ENCODE measurements around the gene BEND3. TPM values are rescaled to one million over a fixed set of nuclear protein-coding genes. Genes with fewer than 3 reads are reported as not detected.

The BEND3 gene
- total RNA-seq, 4 donors from 2014 or later: 2.6 to 8.3 (median 6.1) TPM

DNA sequence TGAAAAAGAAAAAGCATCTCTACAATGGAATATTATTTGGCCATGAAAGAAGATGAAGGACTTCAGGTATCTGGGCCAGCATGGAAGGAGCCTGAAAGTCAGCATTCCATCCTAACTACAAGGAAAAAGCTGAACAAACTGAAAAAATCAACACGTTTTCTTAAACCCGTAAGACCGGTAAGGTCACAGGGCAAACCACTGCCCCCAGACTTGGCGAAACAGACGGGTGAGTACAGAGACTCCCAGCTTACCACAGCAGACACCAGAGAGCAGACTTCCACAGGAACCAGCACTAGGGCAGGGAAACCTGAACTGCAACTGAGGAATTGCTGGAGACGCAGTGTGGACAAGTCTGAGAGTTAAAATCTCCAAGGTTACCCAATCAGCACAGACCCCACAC lies 31.4 kb downstream of the BEND3 start:
- no peak overlapping the region for H3K27ac ChIP-seq

DNA sequence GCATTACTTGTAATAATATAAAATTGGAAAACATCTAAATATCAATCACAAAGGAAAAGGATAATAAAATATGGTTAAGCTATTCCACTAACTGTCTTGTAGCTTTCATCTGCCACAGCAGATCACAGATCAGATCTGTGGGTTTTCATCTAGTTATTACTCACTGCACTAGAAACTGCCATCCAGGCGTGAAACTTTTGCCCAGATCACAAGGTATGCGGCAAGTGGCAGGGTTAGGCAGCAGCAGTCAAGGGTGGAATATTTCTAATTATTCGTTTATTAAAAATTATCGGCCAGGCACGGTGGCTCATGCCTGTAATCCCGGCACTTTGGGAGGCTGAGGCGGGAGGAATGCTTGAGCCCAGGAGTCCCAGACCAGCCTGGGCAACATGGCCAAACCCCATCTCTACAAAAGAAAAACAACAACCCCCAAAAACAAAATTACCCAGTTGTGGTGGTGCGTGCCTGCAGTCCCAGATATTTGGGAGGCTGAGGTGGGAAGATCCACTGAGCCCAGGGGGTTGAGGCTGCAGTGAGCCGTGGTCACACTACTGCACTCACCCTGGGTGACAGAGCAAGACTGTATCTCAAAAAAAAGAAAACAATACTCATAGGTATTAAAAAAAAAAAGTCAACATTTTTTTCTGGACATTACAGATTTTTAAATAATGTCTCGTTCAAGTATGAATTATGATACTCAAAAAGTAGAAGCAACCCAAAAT lies 32.1 kb downstream of the BEND3 start:
- H3K27me3 ChIP-seq: no peaks in the 10 kb centered on the region
- no peaks in the 10 kb centered on the region for H3K4me1 ChIP-seq
- TF ChIP-seq POLR2A (IDR thresholded peaks at IDR 0.05): no peak
- TF ChIP-seq, protein P1, sequence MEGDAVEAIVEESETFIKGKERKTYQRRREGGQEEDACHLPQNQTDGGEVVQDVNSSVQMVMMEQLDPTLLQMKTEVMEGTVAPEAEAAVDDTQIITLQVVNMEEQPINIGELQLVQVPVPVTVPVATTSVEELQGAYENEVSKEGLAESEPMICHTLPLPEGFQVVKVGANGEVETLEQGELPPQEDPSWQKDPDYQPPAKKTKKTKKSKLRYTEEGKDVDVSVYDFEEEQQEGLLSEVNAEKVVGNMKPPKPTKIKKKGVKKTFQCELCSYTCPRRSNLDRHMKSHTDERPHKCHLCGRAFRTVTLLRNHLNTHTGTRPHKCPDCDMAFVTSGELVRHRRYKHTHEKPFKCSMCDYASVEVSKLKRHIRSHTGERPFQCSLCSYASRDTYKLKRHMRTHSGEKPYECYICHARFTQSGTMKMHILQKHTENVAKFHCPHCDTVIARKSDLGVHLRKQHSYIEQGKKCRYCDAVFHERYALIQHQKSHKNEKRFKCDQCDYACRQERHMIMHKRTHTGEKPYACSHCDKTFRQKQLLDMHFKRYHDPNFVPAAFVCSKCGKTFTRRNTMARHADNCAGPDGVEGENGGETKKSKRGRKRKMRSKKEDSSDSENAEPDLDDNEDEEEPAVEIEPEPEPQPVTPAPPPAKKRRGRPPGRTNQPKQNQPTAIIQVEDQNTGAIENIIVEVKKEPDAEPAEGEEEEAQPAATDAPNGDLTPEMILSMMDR (IDR thresholded peaks at IDR 0.05): no peak
- H3K36me3 ChIP-seq: no peaks in the 10 kb centered on the region
- peak in 1 of 3 donors; percentile 18 for DNase-seq
- H3K4me3 ChIP-seq: no peak overlapping the region
- H3K27ac ChIP-seq: no peak overlapping the region
- no peaks in the 10 kb centered on the region for H3K9me3 ChIP-seq

More for the DNA sequence above, 31.4 kb downstream of the BEND3 start:
- Histone ChIP-seq H3K36me3 (no peaks in the 10 kb centered on the region), H3K4me3 (no peak overlapping the region), H3K9me3 (no peaks in the 10 kb centered on the region), H3K27me3 (no peaks in the 10 kb centered on the region), H3K4me1 (no peaks in the 10 kb centered on the region)
- TF ChIP-seq, protein P1 (IDR thresholded peaks at IDR 0.05): no peak
- TF ChIP-seq POLR2A (IDR thresholded peaks at IDR 0.05): no peak
- peak in 1 of 3 donors; percentile 24 for DNase-seq

DNA sequence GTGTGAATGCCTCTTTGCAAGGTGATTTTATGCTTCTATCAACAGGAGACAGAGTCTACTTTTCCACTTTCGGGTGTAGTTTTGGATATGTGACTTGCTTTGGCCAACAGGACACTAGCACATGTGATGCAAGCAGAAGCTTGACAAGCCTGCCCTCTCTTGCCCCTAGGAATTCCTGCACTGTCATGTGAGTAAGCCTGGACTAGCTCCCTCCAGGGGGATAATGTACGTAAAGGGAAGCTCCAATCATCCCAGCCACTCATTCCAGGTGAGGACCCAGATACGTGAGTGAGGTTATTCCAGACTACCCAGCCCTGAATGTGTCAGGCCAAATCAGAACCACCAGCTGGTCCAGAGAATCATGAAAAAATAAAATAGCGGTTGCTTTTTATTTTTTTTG lies 33.3 kb downstream of the BEND3 start:
- H3K9me3 ChIP-seq: no peaks in the 10 kb centered on the region
- no peak overlapping the region for H3K4me3 ChIP-seq
- no peaks in the 10 kb centered on the region for H3K36me3 ChIP-seq
- no peak for TF ChIP-seq POLR2A (IDR thresholded peaks at IDR 0.05)
- TF ChIP-seq, protein P1 (IDR thresholded peaks at IDR 0.05): no peak
- DNase-seq: peak in 1 of 3 donors; percentile 2
- H3K27me3 ChIP-seq: no peaks in the 10 kb centered on the region
- no peak overlapping the region for H3K27ac ChIP-seq
- H3K4me1 ChIP-seq: no peaks in the 10 kb centered on the region

- TF ChIP-seq, protein P1 (IDR thresholded peaks at IDR 0.05): peak in 2 of 6 experiments; percentile 9 to 19
- TF ChIP-seq POLR2A (IDR thresholded peaks at IDR 0.05): no peak
- Histone ChIP-seq H3K4me3 (no peak overlapping the region), H3K27ac (no peak overlapping the region), H3K4me1 (no peaks in the 10 kb centered on the region), H3K27me3 (no peaks in the 10 kb centered on the region), H3K9me3 (no peaks in the 10 kb centered on the region), H3K36me3 (no peaks in the 10 kb centered on the region)
- DNase-seq: peak in 1 of 3 donors; percentile 38
Observed at GRCh38 chr6:107080036-107080435, 35.3 kb downstream of the BEND3 start.

GRCh38 chr6:107079429-107079828 lies 35.9 kb downstream of the BEND3 start:
- TF ChIP-seq, protein P1 (IDR thresholded peaks at IDR 0.05): no peak
- no peaks in the 10 kb centered on the region for H3K4me1 ChIP-seq
- no peaks in the 10 kb centered on the region for H3K9me3 ChIP-seq
- H3K27me3 ChIP-seq: no peaks in the 10 kb centered on the region
- no peaks in the 10 kb centered on the region for H3K36me3 ChIP-seq
- H3K27ac ChIP-seq: no peak overlapping the region
- DNase-seq: peak in 1 of 3 donors; percentile 22
- H3K4me3 ChIP-seq: no peak overlapping the region

All from Peyer's patch (tissue), 4 donors.